HG03442 (cell line): ENCODE measurements around the gene PARN.

Source experiments
- ATAC-seq: cut with Tn5 transposase; IDR thresholded peaks from one replicate; pipeline ENCODE4 v1.9.1; 2021; ENCODE audit warnings: mild to moderate bottlenecking, moderate library complexity; ENCODE audit not compliant: unreplicated experiment

Gene PARN

DNA sequence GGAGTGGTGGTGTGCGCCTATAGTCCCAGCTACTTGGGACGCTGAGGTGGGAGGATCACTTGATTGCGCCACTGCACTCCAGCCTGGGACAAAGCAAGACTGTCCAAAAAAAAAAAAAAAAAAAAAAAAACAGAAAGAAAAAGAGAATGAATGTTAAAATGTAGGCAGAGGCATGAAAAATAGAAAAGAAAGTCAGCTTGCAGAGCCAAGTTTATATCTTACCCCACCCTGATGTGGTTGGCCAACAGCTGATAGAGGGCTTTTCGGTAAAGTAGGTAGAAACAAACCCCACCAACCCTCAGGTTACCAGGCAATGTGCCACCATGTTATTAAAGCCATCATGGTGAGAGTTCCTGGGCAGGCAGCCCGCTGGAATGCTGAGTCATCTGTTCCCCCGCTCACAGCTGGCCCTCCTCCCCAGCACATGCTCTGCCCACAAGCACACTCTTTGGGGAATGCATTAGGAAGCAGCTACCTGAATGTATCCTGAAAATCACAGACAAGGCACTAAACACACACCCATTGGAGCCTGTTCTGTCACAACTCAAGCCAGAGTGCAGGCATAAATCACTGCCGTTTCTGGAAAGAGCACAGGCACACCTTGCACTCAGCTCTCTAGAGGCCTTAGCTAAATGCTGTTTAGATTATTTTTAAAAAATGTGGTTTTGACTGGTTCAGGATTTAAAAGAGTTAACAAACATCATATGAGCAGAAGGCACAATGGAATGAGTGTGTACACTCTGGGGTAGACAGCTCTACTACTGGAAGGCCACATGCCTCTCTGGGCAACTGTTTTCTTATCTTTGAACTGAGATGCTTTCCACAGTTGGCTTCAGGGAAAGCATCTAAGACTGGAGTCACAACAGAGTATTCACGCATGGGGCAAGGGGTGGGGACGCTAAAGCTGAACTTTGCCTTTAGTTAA is 128.5 kb downstream of the PARN start:
- ATAC-seq = no peak

DNA sequence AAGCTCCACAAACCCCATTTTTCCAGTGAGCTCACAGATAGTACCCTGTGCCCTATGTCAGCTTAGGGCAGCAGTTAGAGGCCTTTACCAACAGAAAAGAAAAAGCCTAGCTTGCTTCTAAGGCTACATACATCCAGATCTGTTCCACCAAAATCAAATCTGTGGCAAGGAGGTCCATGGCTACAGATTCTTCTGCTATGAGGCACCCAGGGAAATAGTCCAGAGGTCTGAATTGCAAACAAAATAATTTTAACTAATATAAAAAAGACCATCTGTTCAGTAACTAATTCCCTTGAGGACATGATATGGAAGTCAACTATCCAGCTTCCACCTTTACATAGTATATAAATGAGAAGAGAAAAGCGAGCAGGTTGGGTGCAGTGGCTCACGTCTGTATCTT is 129.3 kb downstream of the PARN start:
- no peak for ATAC-seq

DNA sequence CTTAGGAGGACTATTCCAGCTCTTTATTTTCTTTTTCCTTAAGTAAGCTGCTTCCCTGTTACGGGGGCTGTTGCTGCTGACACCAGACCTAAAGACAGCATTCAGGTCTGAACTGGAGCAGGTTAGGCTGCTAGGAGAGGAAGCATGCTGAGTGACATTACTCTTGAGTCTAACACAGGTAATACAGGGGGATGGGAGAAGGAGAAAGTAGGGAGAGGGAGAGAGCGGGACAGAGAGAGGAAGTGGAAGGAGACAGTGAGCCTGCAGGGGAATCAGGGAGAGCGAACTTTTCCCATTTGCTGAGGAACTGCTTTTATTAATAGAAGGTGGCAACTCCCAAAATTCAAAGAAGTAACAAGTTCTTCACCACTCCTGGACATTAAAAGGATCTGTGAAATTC is 130.9 kb downstream of the PARN start:
- no peak for ATAC-seq

GRCh38 chr16:14497245-14498082 is 132.6 kb downstream of the PARN start:
- no peak for ATAC-seq

- no peak for ATAC-seq
Observed at GRCh38 chr16:14496786-14497185, 133.3 kb downstream of the PARN start.

GRCh38 chr16:14496047-14496770 is 133.9 kb downstream of the PARN start:
- no peak for ATAC-seq

DNA sequence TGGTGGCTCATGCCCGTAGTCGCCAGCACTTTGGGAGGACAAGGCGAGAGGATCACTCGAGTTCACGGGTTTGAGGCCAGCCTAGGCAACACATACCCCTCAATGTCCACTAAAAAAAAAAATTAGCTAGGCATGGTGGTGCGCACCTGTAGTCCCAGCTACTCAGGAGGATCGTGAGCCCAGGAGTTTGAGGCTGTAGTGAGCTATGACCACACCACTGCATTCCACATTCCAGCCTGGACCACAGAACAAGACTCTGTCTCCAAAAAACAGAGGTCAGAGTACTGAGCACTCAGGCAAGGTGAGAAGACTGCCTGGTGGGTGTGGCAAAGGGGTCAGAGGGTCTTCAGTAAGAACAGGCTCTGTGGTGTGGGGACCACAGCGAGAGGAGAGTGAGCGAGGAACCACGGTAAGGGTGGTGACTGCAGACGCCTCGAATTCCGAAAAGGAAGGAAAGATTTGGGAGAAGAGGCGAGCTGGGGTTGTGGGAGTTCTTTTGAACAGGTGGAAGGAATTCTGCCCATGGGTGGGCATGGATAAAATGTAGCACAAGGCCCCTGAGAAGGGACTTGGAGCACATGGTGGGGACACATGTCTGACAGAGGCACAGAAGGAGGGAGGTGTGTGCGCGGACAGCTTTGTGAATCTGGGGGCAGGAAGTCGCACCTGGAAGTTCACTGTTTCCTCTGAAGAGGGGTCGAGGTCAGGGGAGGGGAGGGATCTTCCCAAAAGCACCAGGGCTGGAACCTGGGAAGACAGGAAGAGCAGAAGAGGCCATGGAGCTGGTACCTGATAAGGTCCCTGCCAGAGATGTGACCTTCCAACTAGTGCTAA is 134.6 kb downstream of the PARN start:
- no peak for ATAC-seq

- ATAC-seq = no peak
Observed at GRCh38 chr16:14494396-14494966, 135.6 kb downstream of the PARN start.

DNA sequence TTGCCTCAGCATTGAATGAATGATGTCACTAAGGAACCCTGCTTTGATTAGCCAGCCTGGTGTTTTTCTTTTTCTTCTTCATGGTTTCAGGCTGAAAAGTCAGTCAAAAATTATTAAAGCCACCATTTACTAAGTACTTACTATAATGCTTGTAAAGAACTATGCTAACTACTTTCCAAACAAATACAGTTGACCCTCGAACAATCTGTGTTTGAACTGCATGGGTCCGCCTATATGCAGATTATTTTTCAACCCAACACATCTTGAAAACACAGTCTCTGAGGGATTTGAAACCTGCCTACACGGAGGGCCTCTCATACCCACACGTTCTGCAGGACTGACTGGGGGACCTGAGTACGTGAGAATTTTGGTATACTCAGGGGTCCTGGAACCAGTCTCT is 136.3 kb downstream of the PARN start:
- ATAC-seq = no peak

- ATAC-seq = no peak
Observed at GRCh38 chr16:14492614-14493013, 137.4 kb downstream of the PARN start.

GRCh38 chr16:14491861-14492529 is 138.1 kb downstream of the PARN start:
- ATAC-seq = no peak

DNA sequence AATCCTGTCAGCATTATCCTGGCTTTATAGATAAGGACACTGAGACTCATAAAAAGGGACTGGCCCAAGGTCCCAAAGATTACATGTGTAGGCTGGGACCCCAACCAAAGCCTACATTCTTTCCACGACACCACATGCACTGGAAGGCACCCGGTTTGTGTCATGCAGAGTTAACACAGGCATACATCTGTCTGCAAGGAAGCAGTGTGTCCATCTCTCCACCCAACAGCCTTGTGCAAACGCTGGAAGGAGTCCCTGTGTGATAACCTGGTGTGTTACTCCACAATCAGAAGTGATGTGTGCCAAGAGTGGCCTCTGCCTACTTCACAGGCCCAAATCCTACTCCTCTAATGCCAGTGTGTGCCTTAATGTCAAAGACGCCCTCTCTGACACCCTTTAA is 139.8 kb downstream of the PARN start:
- no peak for ATAC-seq

DNA sequence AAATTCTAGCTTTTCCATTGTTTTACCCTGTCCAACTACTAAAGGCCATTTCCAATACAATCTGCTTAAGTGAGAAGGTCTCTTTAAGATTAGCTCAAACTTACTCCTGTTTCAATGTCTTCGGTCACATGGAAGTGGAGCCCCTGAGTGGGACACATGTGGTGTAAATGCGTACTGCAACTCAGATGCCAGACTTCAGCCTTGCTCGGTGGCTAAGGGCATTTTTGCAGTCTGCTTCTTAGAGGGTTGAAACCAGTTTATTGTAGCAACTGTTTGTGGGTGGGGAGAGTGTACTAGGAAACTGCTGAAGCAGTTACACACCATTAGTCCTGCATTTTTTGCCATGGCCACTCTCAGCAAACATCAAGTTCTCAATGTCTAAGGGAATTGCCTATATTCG is 140.6 kb downstream of the PARN start:
- no peak for ATAC-seq

GRCh38 chr16:14487579-14487978 is 142.5 kb downstream of the PARN start:
- ATAC-seq = no peak

- no peak for ATAC-seq
Observed at GRCh38 chr16:14486520-14487303, 143.3 kb downstream of the PARN start.

DNA sequence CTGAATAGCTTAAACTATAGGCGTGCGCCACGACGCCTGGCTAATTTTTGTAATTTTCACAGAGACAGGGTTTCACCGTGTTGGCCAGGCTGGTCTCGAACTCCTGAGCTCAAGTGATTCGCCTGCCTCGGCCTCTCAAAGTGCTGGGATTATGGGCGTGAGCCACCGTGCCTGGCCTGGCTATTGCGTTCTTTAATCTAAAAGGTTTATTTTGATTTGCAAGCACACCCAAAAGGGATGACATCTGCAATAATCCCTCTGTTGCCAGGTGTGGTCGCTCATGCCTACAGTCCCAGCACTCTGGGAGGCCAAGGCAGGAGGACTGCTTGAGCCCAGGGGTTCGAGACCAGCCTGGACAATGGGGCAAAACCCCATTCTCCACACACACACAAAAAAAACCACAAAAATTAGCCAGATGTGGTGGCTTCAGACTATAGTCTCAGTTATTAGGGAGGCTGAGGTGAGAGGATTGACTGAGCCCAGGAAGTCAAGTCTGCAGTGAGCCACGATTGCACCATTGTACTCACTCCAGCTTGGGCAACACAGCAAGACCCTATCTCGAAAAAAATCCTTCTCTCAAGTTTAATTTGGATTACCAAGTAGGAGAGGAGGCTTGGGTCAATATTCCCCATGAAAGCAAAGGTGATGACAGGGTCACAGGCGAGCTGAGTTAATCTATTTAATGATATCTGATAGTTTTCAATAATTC is 144.1 kb downstream of the PARN start:
- no peak for ATAC-seq

GRCh38 chr16:14485121-14485551 is 144.9 kb downstream of the PARN start:
- ATAC-seq = no peak

DNA sequence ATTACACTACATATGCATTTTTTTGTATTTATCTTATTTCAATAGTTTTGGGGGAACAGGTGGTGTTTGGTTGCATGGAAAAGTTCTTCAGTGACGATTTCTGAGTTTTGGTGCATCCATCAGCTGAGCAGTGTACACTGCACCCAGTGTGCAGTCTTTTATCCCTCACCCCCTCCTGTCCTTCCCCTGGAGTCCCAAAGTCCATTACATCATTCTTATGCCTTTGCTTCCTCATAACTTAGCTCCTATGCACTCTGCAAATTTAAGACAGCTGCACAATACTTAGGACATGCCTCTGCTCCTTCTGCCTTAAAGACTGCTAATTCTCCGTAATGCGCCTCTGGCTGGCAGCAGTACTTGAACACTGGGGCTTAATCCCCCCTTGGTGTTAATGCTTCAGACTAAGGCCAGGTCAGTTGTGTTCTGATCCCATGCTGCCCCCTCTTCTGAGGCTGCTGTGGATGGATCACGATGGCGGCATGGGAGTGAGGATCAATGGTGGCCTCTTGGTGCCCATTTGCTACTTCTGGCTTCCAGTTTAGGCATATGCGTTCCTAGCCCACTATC is 146.2 kb downstream of the PARN start:
- ATAC-seq = no peak
